ENCODE measurements around the gene CCDC86.

GRCh38 chr11:60821827-60822599, 19.9 kb upstream of the CCDC86 start:
- TF ChIP-seq CTCF (IDR thresholded peaks at IDR 0.05) (no peak), POLR2A (IDR thresholded peaks at IDR 0.05) (no peak)
